Kidney tubule cell (primary cell): ENCODE measurements around the gene TMEM184A.

ENCODE experiments used
- DNase-seq: peaks from one replicate; pipeline ENCODE4 v3.0.0-alpha.2; 2018; ENCODE audit warnings: low spot score

TMEM184A gene

GRCh38 chr7:1567896-1568510 lies 12.0 kb upstream of the TMEM184A start:
- DNase-seq = peak; percentile 83

GRCh38 chr7:1567049-1567771 lies 11.2 kb upstream of the TMEM184A start:
- DNase-seq = peak; percentile 91

GRCh38 chr7:1566687-1567048 lies 10.7 kb upstream of the TMEM184A start:
- DNase-seq = no peak

- no peak for DNase-seq
Measured at GRCh38 chr7:1564603-1565022, 8.6 kb upstream of the TMEM184A start.

GRCh38 chr7:1563981-1564602 lies 8.1 kb upstream of the TMEM184A start:
- DNase-seq = no peak

GRCh38 chr7:1562597-1563051 lies 6.6 kb upstream of the TMEM184A start:
- no peak for DNase-seq

- DNase-seq = no peak
Measured at GRCh38 chr7:1562116-1562515, 6.1 kb upstream of the TMEM184A start.

GRCh38 chr7:1561036-1561940 lies 5.3 kb upstream of the TMEM184A start:
- DNase-seq = no peak

GRCh38 chr7:1560620-1561031 lies 4.6 kb upstream of the TMEM184A start:
- no peak for DNase-seq

GRCh38 chr7:1559626-1560590 lies 3.9 kb upstream of the TMEM184A start:
- DNase-seq = no peak

- no peak for DNase-seq
Measured at GRCh38 chr7:1558841-1559625, 3.0 kb upstream of the TMEM184A start.

- DNase-seq = no peak
Measured at GRCh38 chr7:1558181-1558811, 2.3 kb upstream of the TMEM184A start.

- no peak for DNase-seq
Measured at GRCh38 chr7:1557771-1558170, 1.8 kb upstream of the TMEM184A start.

- no peak for DNase-seq
Measured at GRCh38 chr7:1557006-1557405, 1.0 kb upstream of the TMEM184A start.

GRCh38 chr7:1555046-1555812 lies 776 bp downstream of the TMEM184A start:
- DNase-seq = peak; percentile 98

- no peak for DNase-seq
Measured at GRCh38 chr7:1554333-1555045, 1.5 kb downstream of the TMEM184A start.

- DNase-seq = no peak
Measured at GRCh38 chr7:1553512-1554210, 2.3 kb downstream of the TMEM184A start.

- DNase-seq = no peak
Measured at GRCh38 chr7:1552200-1552599, 3.8 kb downstream of the TMEM184A start.
